Measurements from ENCODE around the gene GP5. TPM values are rescaled to one million over a fixed set of nuclear protein-coding genes. Genes with fewer than 3 reads are reported as not detected.

GP5 gene
- total RNA-seq, 1 experiment from 2014 or later: 0.21 TPM

DNA sequence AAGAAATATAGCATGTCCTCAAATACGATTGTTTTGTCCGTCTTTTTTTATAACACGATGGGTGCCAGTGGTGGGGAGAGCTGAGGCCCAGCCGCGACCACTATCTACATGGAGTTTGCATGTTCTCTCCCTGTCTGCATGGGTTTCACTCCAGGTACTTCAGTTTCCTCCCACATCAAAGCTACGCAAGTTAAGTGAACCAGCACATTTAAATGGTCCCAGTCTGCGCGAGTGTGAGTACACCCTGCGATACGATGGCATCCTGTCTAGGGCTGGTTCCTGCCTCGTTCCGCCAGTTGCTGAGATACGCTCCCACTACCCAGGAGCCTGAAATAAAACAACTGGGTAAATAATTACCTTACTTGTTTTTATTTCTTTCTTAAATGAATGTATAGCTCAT, 47.1 kb upstream of the GP5 start:
- Mint-ChIP-seq H3K36me3 (ENCODE audit: insufficient read depth, unreplicated experiment) (peaks cover 78% of the 10 kb centered on the region), H3K4me1 (ENCODE audit: low read depth, unreplicated experiment) (peaks cover 15% of the 10 kb centered on the region)
- TF ChIP-seq, protein P1, sequence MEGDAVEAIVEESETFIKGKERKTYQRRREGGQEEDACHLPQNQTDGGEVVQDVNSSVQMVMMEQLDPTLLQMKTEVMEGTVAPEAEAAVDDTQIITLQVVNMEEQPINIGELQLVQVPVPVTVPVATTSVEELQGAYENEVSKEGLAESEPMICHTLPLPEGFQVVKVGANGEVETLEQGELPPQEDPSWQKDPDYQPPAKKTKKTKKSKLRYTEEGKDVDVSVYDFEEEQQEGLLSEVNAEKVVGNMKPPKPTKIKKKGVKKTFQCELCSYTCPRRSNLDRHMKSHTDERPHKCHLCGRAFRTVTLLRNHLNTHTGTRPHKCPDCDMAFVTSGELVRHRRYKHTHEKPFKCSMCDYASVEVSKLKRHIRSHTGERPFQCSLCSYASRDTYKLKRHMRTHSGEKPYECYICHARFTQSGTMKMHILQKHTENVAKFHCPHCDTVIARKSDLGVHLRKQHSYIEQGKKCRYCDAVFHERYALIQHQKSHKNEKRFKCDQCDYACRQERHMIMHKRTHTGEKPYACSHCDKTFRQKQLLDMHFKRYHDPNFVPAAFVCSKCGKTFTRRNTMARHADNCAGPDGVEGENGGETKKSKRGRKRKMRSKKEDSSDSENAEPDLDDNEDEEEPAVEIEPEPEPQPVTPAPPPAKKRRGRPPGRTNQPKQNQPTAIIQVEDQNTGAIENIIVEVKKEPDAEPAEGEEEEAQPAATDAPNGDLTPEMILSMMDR (IDR thresholded peaks at IDR 0.05; ENCODE audit: unreplicated experiment): no peak

DNA sequence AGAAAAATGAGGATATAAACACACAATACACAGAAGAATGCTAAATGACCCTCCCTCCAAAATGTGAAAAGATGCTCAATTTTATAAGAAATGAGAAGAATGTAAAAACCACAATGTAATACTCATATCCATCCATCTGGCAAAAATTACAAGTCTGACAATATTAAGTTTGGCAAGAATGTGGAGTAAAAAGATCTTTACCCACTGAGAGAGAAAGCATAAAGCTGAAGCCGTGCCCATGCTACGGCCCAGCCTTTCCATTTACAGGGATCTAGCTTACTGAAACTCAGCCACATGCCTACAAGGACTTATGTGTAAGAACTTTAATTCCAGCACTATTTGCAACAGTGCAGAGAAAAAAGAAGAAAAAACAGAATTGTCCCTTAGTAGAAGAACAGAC, 44.8 kb upstream of the GP5 start:
- CTCF ChIA-PET: interaction anchor here (0.6 kb wide), 1 partner anchor 963 kb away, joined by 6 read pairs; no protein-coding TSS in a partner anchor
- no peak for DNase-seq

More for the DNA sequence above, 47.1 kb upstream of the GP5 start:
- BruUV-seq (replicated peaks): no TSS peak
- no peaks in the 10 kb centered on the region for H3K27me3 Mint-ChIP-seq (ENCODE audit: unreplicated experiment)
- CTCF ChIA-PET: no interaction called here
- intact Hi-C loops (cut with micrococcal nuclease; ENCODE audit: unreplicated experiment): no loop called here
- no peak for DNase-seq
- H3K4me3 Mint-ChIP-seq (ENCODE audit: low read depth, unreplicated experiment): no peak overlapping the region
- H3K9me3 Mint-ChIP-seq (ENCODE audit: low read depth, unreplicated experiment): no peaks in the 10 kb centered on the region
- H3K27ac Mint-ChIP-seq (ENCODE audit: unreplicated experiment): no peak overlapping the region

DNA sequence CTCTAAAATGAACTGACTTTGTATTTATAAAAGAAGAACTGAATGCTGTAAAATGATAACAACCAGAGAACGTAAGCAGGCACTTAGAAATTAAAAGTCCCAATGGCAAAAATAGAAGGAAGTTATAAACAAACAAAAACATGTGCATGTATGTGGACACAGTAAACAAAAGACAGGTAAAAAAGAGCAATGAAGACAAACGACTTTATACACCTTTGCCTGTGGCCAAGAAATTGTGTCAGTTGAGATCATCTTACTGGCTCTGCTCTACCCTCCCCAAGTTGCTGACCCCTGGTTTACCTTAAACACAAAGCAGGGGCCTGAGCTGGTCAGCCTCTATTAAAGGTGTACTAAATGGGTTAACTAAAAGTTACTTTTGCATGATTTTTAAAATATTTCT, 41.7 kb upstream of the GP5 start:
- intact Hi-C loops (cut with micrococcal nuclease; ENCODE audit: unreplicated experiment): no loop called here
- Mint-ChIP-seq H3K4me3 (ENCODE audit: low read depth, unreplicated experiment) (no peak overlapping the region), H3K4me1 (ENCODE audit: low read depth, unreplicated experiment) (no peaks in the 10 kb centered on the region), H3K9me3 (ENCODE audit: low read depth, unreplicated experiment) (no peaks in the 10 kb centered on the region), H3K36me3 (ENCODE audit: insufficient read depth, unreplicated experiment) (peaks cover 76% of the 10 kb centered on the region), H3K27me3 (ENCODE audit: unreplicated experiment) (no peaks in the 10 kb centered on the region), H3K27ac (ENCODE audit: unreplicated experiment) (no peak overlapping the region)
- TF ChIP-seq, protein P1 (IDR thresholded peaks at IDR 0.05; ENCODE audit: unreplicated experiment): no peak
- no peak for DNase-seq
- CTCF ChIA-PET: no interaction called here
- BruUV-seq (replicated peaks): no TSS peak

More for the DNA sequence above, 44.8 kb upstream of the GP5 start:
- TF ChIP-seq, protein P1 (IDR thresholded peaks at IDR 0.05; ENCODE audit: unreplicated experiment): no peak
- no TSS peak for BruUV-seq (replicated peaks)
- Mint-ChIP-seq H3K4me1 (ENCODE audit: low read depth, unreplicated experiment) (peaks cover 15% of the 10 kb centered on the region), H3K36me3 (ENCODE audit: insufficient read depth, unreplicated experiment) (peaks cover 83% of the 10 kb centered on the region), H3K27ac (ENCODE audit: unreplicated experiment) (no peak overlapping the region), H3K27me3 (ENCODE audit: unreplicated experiment) (no peaks in the 10 kb centered on the region), H3K9me3 (ENCODE audit: low read depth, unreplicated experiment) (no peaks in the 10 kb centered on the region), H3K4me3 (ENCODE audit: low read depth, unreplicated experiment) (no peak overlapping the region)
- intact Hi-C loops (cut with micrococcal nuclease; ENCODE audit: unreplicated experiment): no loop called here

DNA sequence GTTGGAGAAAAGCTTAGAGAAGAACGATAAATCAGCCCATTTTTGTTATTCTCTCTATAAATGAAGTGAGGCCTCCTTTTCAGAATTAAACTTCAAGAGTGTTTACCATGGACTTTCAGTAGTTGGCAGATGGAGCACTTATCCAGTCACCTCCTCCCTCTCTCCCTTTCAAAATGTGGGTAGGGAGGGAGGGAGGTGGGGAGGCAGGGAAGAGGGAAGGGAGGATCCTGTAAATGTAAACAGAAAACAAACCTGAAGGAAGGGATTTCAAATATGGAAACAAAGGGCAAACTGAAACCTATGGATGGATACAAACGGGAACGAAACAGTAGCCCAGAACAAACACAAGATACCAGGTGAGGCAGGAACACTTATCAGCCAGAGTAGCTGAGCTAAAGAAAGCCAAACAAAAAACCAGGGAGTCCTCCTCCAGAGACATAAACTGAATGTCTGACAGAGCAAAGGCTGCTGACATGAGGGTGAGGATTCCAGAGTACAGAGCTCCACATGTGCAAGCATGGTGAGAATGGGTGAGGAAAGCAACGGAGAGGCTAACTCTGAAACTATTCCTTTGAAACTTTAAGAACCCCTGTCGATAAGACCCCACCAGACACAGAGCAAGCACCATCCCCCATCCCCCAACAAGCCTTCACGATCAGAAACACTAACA, 41.0 kb upstream of the GP5 start:
- TF ChIP-seq, protein P1 (IDR thresholded peaks at IDR 0.05; ENCODE audit: unreplicated experiment): no peak
- H3K27ac Mint-ChIP-seq (ENCODE audit: unreplicated experiment): no peak overlapping the region

More for the DNA sequence above, 41.0 kb upstream of the GP5 start:
- CTCF ChIA-PET: no interaction called here
- no TSS peak for BruUV-seq (replicated peaks)
- Mint-ChIP-seq H3K9me3 (ENCODE audit: low read depth, unreplicated experiment) (no peaks in the 10 kb centered on the region), H3K4me1 (ENCODE audit: low read depth, unreplicated experiment) (no peaks in the 10 kb centered on the region), H3K27me3 (ENCODE audit: unreplicated experiment) (no peaks in the 10 kb centered on the region), H3K36me3 (ENCODE audit: insufficient read depth, unreplicated experiment) (peaks cover 76% of the 10 kb centered on the region), H3K4me3 (ENCODE audit: low read depth, unreplicated experiment) (no peak overlapping the region)
- DNase-seq: no peak
- intact Hi-C loops (cut with micrococcal nuclease; ENCODE audit: unreplicated experiment): no loop called here

All from Calu3 (cell line).